Measurements from ENCODE around the gene FTSJ3. TPM values are rescaled to one million over a fixed set of nuclear protein-coding genes. Genes with fewer than 3 reads are reported as not detected.
"Not testable (repeated sequence)": the region's sequence is repeated elsewhere in the genome, so short reads cannot be mapped to it uniquely, and the experiment has no call there.

FTSJ3 gene
- total RNA-seq, 1 donor from 2014 or later: 56.7 TPM

GRCh38 chr17:63830278-63830677, 2.8 kb upstream of the FTSJ3 start:
- no peak for DNase-seq (ENCODE audit: low spot score)

GRCh38 chr17:63828936-63829335, 1.5 kb upstream of the FTSJ3 start:
- no peak for DNase-seq (ENCODE audit: low spot score)

DNA sequence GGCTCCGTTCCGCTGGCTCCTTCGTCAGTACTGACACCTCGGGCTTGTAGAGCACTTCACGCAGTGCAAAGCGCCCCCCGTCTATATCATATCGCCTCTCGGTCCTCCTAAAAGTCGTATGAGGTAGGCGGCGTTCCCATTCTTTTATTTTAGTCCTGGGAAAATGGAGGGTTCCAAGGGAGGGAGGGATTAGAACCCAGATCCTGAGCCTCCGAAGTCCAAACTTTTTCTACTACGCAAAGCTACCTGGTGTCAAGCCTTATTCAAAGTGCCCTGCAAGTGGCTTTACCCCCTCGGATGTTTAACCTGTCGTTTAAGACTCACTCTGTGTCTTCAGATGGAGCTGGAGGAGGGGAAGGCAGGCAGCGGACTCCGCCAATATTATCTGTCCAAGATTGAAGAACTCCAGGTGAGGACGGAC, 348 bp upstream of the FTSJ3 start:
- DNase-seq (ENCODE audit: low spot score): no peak

DNA sequence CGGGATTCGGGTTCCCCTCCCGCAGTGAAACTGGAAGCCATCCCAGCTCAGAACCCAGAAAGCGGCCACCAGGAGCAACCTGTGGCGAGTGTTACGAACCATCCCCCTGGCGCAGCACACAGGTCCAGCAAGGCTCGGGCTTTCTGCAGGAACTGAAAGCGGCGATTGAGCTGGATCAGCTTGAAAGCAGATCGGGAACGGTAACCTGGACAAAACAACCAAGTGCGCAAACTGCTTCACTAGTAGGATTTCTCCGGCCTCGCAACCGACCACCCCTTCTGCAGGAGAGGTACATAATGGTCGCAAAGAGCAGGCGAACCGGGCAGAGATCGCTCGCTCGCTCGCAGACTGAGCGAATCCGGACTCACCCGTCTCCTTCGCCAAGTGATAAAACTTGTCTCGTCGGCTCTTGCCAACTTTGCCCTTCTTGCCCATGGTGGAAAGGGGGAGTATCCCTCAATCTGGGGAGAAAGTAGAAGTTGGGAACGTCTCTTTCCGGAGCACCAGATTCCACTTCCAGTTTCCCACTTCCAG, 928 bp downstream of the FTSJ3 start:
- no peak for DNase-seq (ENCODE audit: low spot score)

DNA sequence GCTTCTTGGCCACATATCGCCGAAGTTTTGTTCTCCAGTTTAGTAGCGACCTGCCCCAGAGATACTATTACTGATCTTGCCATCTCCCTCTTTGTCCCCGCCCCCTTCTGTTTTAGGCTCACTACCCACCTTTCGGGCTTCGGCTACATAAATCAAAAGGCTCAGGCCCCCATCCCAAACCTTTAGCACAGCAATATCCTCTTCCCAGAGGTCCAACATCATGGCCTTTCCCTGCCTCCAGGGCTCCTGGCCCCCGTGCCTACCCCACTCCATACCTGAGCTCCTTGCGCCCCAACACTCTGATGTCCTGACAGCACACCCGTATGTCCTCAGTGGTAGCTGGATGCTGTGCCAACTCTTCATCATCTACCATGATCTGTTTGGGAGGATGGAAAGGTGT, 3.1 kb downstream of the FTSJ3 start:
- DNase-seq (ENCODE audit: low spot score): no peak

DNA sequence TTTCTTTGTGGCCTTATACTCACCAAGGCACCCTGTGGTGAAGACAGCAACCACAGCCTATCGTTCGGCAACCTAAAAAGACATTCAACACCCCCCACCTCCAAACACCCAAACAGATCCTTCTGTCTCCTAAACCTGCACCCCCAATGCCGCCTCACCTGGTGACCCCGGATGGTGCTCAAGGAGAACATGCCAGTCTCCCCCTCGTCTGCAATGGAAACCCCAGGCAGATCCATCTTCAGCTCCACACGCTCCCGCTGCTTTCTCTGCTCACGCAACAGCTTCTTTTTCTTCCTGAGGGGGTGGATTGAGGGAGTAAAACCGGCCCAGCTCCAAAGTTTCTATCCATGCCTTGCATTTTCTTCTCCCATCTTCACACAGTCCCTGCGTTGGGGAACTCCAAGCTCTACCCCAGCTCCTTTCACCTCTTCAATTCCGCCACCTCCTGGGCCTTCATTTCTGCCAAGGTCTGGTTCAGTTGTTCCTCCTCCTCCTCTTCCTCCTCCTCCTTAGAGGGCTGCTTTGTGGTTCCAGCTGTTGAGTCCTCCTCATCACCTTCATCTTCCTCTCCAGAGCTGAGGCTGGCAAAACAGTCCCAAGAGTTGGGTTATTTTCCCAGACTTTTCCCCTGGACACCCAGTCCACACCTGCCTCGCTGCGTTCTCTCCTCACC, 3.7 kb downstream of the FTSJ3 start:
- DNase-seq (ENCODE audit: low spot score): no peak

DNA sequence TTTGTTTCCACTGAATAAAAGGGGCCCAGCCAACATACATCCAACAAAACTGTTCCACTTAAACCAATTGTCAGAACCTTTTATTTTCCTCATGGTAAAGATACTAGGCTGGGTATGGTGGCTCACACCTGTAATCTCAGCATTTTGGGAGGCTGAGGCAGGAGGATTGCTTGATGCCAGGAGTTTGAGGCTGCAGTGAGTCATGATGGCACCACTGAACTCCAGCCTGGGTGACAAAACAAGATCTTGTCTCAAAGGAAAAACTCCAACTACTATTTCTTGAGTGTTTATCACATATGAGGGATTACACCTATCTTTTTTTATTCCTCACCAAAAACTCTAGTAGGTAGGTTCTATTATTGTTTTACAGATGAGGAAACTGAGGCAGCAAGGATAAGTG, 4.9 kb downstream of the FTSJ3 start:
- no peak for DNase-seq (ENCODE audit: low spot score)

DNA sequence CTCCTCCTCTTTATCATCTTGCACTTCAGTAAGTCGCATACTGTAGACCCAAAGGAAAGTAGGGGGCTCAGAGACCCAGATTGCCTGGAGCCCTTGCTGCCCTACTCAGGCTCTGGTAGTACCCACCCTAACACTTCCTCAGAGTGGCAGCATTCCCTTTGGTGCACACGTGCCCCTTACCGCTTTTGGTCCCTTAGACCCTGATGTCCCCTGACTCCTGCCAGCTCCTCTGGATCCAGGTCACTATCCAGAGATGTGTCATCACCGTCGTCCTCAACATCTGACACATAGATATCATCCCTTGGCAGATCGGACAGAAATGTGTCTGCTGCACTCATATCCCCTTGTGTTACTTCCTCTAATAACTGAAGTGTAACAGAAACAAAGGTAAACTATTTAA, 5.7 kb downstream of the FTSJ3 start:
- DNase-seq (ENCODE audit: low spot score): no peak

DNA sequence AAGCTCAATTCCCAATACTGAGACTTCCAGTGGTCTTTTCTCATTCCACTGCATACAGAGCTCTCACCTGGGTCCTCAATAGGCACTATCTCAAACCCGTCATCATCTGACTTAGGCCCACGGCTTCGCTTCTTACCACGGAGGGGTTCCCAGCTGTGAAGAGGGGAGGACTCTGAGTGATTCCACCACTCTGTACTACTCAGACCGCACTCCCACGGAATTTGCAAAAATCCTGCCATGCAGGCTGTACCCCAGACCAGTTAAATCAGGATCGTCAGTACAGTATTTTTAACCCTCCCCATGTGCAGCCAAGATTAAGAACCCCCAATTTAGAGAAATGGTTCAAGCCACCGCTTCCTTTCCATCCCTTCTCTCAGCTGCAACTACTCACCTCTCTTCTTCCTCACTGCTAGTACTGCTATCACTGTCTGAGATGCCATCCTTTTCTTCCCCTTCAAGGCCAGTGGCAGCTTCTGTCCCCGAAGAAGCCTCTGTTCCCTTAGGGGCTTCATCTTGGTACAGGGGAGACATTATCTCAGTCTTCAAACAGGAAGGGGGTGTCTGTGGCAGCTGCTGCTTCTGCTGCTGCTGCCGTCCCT, 6.4 kb downstream of the FTSJ3 start:
- no peak for DNase-seq (ENCODE audit: low spot score)

- DNase-seq (ENCODE audit: low spot score): no peak
Measured at GRCh38 chr17:63819585-63820537, 7.6 kb downstream of the FTSJ3 start.

DNA sequence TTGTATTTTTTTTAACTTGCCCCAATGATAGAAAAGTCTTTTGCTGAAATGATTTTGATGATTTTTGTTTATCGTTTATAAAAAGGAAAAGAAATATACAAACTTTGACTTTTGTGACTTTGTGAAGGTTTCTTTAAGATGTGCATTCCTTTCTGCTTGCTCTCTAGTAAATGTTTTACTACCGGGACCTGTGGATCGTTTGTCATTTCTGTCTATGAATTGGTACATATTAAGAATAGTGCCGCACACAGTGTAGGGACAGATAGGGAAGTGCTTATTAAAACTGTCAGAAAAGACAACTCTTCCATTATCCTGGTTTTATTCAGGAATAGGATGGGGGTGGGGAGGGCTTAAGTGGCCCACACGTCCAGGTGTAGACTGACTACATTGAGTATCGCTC, 8.3 kb downstream of the FTSJ3 start:
- no peak for DNase-seq (ENCODE audit: low spot score)

- DNase-seq (ENCODE audit: low spot score): no peak
Measured at GRCh38 chr17:63817736-63818385, 9.6 kb downstream of the FTSJ3 start.

DNA sequence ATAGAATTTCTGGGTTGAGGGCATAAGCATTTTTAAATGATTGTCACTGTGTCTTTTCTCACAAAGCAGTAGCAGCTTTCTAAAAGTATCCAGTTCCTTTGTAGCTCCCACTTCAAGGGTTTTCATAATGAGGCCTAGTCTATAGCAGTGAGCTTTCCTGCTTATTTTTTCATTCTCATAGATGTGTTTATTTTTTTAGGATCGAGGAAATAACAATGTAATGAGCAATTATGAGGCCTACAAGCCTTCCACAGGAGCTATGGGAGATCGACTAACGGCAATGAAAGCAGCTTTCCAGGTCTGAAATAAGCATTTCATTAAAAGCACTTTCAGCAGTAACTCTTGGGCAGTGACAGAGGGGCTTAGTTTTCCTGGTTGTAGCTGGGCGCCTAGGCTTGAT, 10.8 kb downstream of the FTSJ3 start:
- no peak for DNase-seq (ENCODE audit: low spot score)

DNA sequence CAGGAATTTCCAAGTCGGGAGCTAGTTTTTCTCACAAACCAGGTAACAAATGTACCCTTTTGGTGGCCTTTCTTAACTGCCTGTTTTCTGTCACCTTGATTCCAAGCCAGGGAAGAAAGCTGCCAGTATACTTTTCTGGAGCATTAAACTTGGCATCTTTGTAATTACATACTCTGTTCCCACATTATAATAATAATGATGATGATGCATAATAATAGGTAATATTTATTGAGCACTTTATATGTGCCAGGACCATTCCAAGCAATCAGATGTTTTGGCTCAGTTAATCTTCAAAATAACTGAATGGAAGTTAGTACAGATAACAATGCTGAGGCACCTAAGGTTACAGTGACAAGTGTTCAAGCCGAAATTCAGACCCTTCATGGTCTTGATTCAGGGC, 11.3 kb downstream of the FTSJ3 start:
- no peak for DNase-seq (ENCODE audit: low spot score)

- DNase-seq (ENCODE audit: low spot score): no peak
Measured at GRCh38 chr17:63809970-63810369, 17.5 kb downstream of the FTSJ3 start.

DNA sequence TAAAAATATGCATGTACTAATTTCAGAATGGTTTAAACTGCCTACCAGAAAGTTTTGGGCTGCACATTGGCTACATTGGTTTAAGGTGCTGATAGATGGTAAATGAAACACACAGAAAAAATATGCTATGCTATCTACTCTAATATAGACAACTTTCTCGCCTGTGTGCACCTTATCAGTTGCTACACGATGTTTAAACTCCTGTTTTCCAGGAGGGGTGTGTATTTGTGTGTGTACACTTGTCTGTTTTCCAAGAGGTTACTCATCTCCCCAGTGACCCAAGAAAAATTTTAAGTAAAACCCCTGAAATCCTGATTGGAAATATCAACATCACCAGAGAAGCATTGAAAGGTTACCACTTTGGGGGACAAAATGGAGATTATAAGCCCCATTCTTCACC, 21.9 kb downstream of the FTSJ3 start:
- DNase-seq (ENCODE audit: low spot score): no peak

GRCh38 chr17:63804328-63804727, 23.1 kb downstream of the FTSJ3 start:
- DNase-seq (ENCODE audit: low spot score): no peak

- DNase-seq (ENCODE audit: low spot score): no peak
Measured at GRCh38 chr17:63800783-63801182, 26.7 kb downstream of the FTSJ3 start.

DNA sequence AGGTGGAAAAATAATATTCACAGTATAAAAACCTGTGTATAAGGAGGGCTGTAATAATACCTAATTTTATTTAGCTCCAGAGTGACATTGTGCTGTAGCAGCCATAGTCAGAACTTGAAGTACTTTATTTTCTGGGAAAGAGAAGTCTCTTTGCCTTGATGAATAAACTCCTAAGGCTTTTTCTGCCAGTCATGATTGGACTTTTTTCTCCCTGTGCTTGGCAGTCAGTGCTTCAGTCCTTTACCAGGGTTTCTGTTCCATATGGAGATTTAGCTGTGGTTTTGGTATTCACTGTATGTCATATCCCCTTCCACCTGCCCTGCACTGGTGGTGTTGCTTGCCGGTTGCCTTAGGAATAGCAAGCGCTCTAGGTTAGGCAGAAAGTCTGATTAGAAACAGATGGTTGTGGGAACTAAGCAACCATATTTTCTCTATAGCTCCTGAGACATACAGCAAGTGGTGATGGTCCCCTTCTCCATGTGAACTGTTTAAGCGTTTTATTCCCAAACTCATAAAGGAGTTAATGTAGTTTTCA, 28.8 kb downstream of the FTSJ3 start:
- no peak for DNase-seq (ENCODE audit: low spot score)

DNA sequence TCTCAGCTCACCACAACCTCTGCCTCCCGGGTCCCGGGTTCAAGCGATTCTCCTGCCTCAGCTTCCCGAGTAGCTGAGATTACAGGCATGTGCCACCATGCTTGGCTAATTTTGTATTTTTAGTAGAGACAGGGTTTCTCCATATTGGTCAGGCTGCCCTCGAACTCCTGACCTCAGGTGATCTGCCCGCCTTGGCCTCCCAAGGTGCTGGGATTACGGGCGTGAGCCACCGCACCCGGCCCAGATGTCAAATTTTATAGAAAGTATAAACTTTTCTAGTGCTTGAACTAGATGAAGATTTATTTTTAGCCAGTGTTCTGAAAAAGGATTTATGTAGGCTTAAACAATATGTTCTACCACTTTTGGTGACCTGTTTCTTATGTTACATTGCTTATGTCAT, 31.1 kb downstream of the FTSJ3 start:
- not testable (repeated sequence) for DNase-seq (ENCODE audit: low spot score)

GRCh38 chr17:63792055-63792729, 35.3 kb downstream of the FTSJ3 start:
- no peak for DNase-seq (ENCODE audit: low spot score)
